GM23338 (cell line): ENCODE measurements around the gene LURAP1L. TPM values are rescaled to one million over a fixed set of nuclear protein-coding genes. Genes with fewer than 3 reads are reported as not detected.

Experiments
- ATAC-seq: fragments of 200-7000 bp; cut with Tn5 transposase; 3 replicates; pipeline ENCODE4 v1.9.1; 2020
- DNase-seq: peaks from one replicate; pipeline ENCODE4 v3.0.0-alpha.2; 2015; ENCODE audit warnings: low spot score
- H2AFZ ChIP-seq: fragments of 200-600 bp; sonication (generic); 2 replicates; pipeline ENCODE4 v1.8.0; 2016; ENCODE audit warnings: antibody characterized with exemption, mild to moderate bottlenecking, moderate library complexity
- H3F3A ChIP-seq: fragments of 200-600 bp; sonication (generic); replicated peaks from 2 replicates; pipeline ENCODE4 v1.8.0; 2017; ENCODE audit warnings: antibody characterized with exemption, mixed run types, low read depth
- H3K27ac ChIP-seq: fragments of 200-600 bp; sonication (generic); 2 replicates; pipeline ENCODE4 v1.6.1; 2016; ENCODE audit warnings: low read depth
- H3K27me3 ChIP-seq: fragments of 200-600 bp; sonication (generic); 2 replicates; pipeline ENCODE4 v1.8.0; 2016; ENCODE audit warnings: mild to moderate bottlenecking, mixed run types, moderate library complexity; ENCODE audit not compliant: insufficient read depth
- H3K36me3 ChIP-seq: fragments of 200-600 bp; sonication (generic); 2 replicates; pipeline ENCODE4 v1.8.0; 2016; ENCODE audit warnings: mild to moderate bottlenecking; ENCODE audit not compliant: insufficient read depth
- H3K4me1 ChIP-seq: fragments of 200-600 bp; sonication (generic); 2 replicates; pipeline ENCODE4 v1.8.0; 2016; ENCODE audit warnings: mild to moderate bottlenecking, moderate library complexity; ENCODE audit not compliant: insufficient read depth
- H3K4me2 ChIP-seq: fragments of 200-600 bp; sonication (generic); 2 replicates; pipeline ENCODE4 v1.7.1; 2017; ENCODE audit warnings: mixed run types
- H3K4me3 ChIP-seq: fragments of 200-600 bp; sonication (generic); 2 replicates; pipeline ENCODE4 v1.6.1; 2016; ENCODE audit warnings: mixed run types
- H3K79me2 ChIP-seq: fragments of 200-600 bp; sonication (generic); replicated peaks from 2 replicates; pipeline ENCODE4 v1.8.0; 2017; ENCODE audit warnings: mild to moderate bottlenecking; ENCODE audit not compliant: insufficient read depth
- H3K9me2 ChIP-seq: fragments of 200-600 bp; sonication (generic); 2 replicates; pipeline ENCODE4 v1.8.0; 2017; ENCODE audit not compliant: insufficient read depth
- H4K20me1 ChIP-seq: fragments of 200-600 bp; sonication (generic); replicated peaks from 2 replicates; pipeline ENCODE4 v1.8.0; 2017; ENCODE audit warnings: mild to moderate bottlenecking; ENCODE audit not compliant: insufficient read depth
- H3K27ac Mint-ChIP-seq: 2 replicates; pipeline ENCODE4 v1.8.0; 2020; ENCODE audit warnings: inconsistent platforms, mild to moderate bottlenecking, moderate library complexity, mixed read lengths
- H3K27me3 Mint-ChIP-seq: 3 replicates; pipeline ENCODE4 v1.8.0; 2022; ENCODE audit warnings: low read depth, mild to moderate bottlenecking, moderate library complexity, mixed read lengths, inconsistent platforms; ENCODE audit not compliant: insufficient read depth, poor library complexity
- H3K36me3 Mint-ChIP-seq: 3 replicates; pipeline ENCODE4 v1.8.0; 2021; ENCODE audit warnings: low read depth, mild to moderate bottlenecking, inconsistent platforms, moderate library complexity, mixed read lengths
- H3K4me1 Mint-ChIP-seq: 3 replicates; pipeline ENCODE4 v1.8.0; 2020; ENCODE audit warnings: mild to moderate bottlenecking, inconsistent platforms, mixed read lengths
- H3K4me3 Mint-ChIP-seq: 3 replicates; pipeline ENCODE4 v1.8.0; 2021; ENCODE audit warnings: moderate library complexity, mild to moderate bottlenecking, inconsistent platforms, mixed read lengths
- H3K9me3 Mint-ChIP-seq: 3 replicates; pipeline ENCODE4 v1.8.0; 2020; ENCODE audit warnings: moderate library complexity, mild to moderate bottlenecking, inconsistent platforms, mixed read lengths
- CREB1 ChIP-seq: fragments of 250-450 bp; sonication (Bioruptor Pico); IDR thresholded peaks from 2 replicates; pipeline ENCODE4 v1.5.0; 2020; ENCODE audit warnings: low read depth, mild to moderate bottlenecking, moderate library complexity
- ETS1 ChIP-seq: IDR thresholded peaks from 2 replicates; pipeline ENCODE4 v1.6.1; 2016; ENCODE audit warnings: antibody characterized with exemption
- EZH2 ChIP-seq: fragments of 200-600 bp; sonication (generic); IDR thresholded peaks from one replicate; pipeline ENCODE4 v1.8.0; 2017; ENCODE audit warnings: antibody characterized with exemption, mild to moderate bottlenecking, low read depth; ENCODE audit not compliant: unreplicated experiment
- EZH2phosphoT487 ChIP-seq: fragments of 200-600 bp; sonication (generic); IDR thresholded peaks from one replicate; pipeline ENCODE4 v1.8.1; 2018; ENCODE audit warnings: antibody characterized with exemption; ENCODE audit not compliant: unreplicated experiment
- JUNB ChIP-seq: IDR thresholded peaks from one replicate; pipeline ENCODE4 v1.6.1; 2016; ENCODE audit warnings: antibody characterized with exemption; ENCODE audit not compliant: unreplicated experiment
- NANOG ChIP-seq: IDR thresholded peaks from 2 replicates; pipeline ENCODE4 v1.6.1; 2016; ENCODE audit warnings: antibody characterized with exemption, borderline replicate concordance
- POLR2AphosphoS5 ChIP-seq: IDR thresholded peaks from 2 replicates; pipeline ENCODE4 v1.6.1; 2016; ENCODE audit warnings: antibody characterized with exemption, low read depth
- STAT1 ChIP-seq: IDR thresholded peaks from one replicate; pipeline ENCODE4 v1.6.1; 2016; ENCODE audit warnings: antibody characterized with exemption; ENCODE audit not compliant: unreplicated experiment
- ZNF114 ChIP-seq: fragments of 250-450 bp; sonication (Bioruptor Pico); IDR thresholded peaks from 2 replicates; pipeline ENCODE4 v1.5.0; 2020; ENCODE audit warnings: mild to moderate bottlenecking, moderate library complexity
- ZNF331 ChIP-seq: fragments of 250-450 bp; sonication (Bioruptor Pico); IDR thresholded peaks from 2 replicates; pipeline ENCODE4 v1.5.0; 2020; ENCODE audit warnings: low read depth, mild to moderate bottlenecking, moderate library complexity
- polyA plus RNA-seq: library from polyadenylated mRNA; unstranded; fragments of >200 nt; fragmentation: Nextera tagmentation; extraction: Ambion mirVana; gene quantifications from 2 replicates; pipeline ENCODE4 v1.2.1, GENCODE V29; 2016
- total RNA-seq: library from RNA; depleted of rRNA; stranded (reverse); fragments of >200 nt; shearing (Covaris generic); gene quantifications from 2 replicates; pipeline ENCODE4 v1.2.3, GENCODE V29; 2014
- TF ChIP-seq, protein P1 (sequence below), 2 experiments: fragments of 200-600 bp in 1 of 2; sonication (generic) in 1 of 2; conservative IDR thresholded peaks; 2 replicates each; pipeline versions ENCODE4 v1.5.1 to v1.6.1; 2016 to 2017; ENCODE audit warnings: antibody characterized with exemption in 2 of 2, low read depth in 2 of 2, mild to moderate bottlenecking in 2 of 2, moderate library complexity in 1 of 2
- TF ChIP-seq, protein P2 (sequence below): fragments of 250-450 bp; sonication (Bioruptor Pico); IDR thresholded peaks from 2 replicates; pipeline ENCODE4 v1.5.0; 2020; ENCODE audit warnings: mild to moderate bottlenecking, moderate library complexity
- TF ChIP-seq, protein P3 (sequence below): IDR thresholded peaks from one replicate; pipeline ENCODE4 v1.6.1; 2018; ENCODE audit warnings: antibody characterized with exemption; ENCODE audit not compliant: unreplicated experiment

LURAP1L gene
- total and polyA plus RNA-seq, 2 experiments from 2014 or later = 1.2 to 1.6 TPM

DNA sequence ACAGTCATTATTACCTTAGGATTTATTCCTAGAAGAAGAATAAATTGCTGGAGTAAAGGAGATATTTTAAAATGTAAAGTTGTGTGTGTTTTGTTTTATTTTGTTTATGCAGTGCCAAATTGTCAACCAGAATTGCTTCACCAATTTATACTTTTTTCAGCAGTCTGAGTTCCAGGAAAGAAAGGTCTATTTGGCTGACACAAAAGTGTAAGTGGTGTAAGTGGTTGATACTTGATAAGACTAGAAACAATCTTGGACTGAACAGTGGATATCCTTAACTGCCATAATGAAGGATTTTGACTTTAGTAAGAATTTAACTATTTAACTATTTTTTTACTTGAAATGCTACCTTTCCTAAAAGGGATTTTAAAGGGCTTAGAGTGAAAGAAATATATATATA is 43.9 kb upstream of the LURAP1L start:
- no peaks in the 10 kb centered on the region; the same call in 2 of the 3 replicates for H3K4me1 Mint-ChIP-seq
- Histone ChIP-seq H3K79me2 (no peaks in the 10 kb centered on the region), H4K20me1 (no peaks in the 10 kb centered on the region), H3K4me3 (no peak overlapping the region), H3K27me3 (no peaks in the 10 kb centered on the region), H3K36me3 (no peaks in the 10 kb centered on the region), H3F3A (no peaks in the 10 kb centered on the region), H3K27ac (no peak overlapping the region), H3K4me1 (no peaks in the 10 kb centered on the region), H2AFZ (no peak overlapping the region), H3K4me2 (no peak overlapping the region), H3K9me2 (no peaks in the 10 kb centered on the region; the same call in 1 of the 2 replicates)
- ATAC-seq (no peak), DNase-seq (no peak)
- H3K4me3 Mint-ChIP-seq = no peak overlapping the region
- no peak for TF ChIP-seq NANOG
- TF ChIP-seq, protein P1, sequence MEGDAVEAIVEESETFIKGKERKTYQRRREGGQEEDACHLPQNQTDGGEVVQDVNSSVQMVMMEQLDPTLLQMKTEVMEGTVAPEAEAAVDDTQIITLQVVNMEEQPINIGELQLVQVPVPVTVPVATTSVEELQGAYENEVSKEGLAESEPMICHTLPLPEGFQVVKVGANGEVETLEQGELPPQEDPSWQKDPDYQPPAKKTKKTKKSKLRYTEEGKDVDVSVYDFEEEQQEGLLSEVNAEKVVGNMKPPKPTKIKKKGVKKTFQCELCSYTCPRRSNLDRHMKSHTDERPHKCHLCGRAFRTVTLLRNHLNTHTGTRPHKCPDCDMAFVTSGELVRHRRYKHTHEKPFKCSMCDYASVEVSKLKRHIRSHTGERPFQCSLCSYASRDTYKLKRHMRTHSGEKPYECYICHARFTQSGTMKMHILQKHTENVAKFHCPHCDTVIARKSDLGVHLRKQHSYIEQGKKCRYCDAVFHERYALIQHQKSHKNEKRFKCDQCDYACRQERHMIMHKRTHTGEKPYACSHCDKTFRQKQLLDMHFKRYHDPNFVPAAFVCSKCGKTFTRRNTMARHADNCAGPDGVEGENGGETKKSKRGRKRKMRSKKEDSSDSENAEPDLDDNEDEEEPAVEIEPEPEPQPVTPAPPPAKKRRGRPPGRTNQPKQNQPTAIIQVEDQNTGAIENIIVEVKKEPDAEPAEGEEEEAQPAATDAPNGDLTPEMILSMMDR (conservative IDR thresholded peaks at IDR 0.05; ENCODE audit: low read depth in 2 of 2) = no peak
- TF ChIP-seq EZH2 = no peak
- no peak for TF ChIP-seq CREB1 (CRISPR knock-in tag)
- TF ChIP-seq STAT1 = no peak
- TF ChIP-seq ETS1 = no peak
- TF ChIP-seq POLR2AphosphoS5 = no peak
- no peak for TF ChIP-seq JUNB
- no peak for TF ChIP-seq ZNF114 (CRISPR knock-in tag)
- TF ChIP-seq, protein P2, sequence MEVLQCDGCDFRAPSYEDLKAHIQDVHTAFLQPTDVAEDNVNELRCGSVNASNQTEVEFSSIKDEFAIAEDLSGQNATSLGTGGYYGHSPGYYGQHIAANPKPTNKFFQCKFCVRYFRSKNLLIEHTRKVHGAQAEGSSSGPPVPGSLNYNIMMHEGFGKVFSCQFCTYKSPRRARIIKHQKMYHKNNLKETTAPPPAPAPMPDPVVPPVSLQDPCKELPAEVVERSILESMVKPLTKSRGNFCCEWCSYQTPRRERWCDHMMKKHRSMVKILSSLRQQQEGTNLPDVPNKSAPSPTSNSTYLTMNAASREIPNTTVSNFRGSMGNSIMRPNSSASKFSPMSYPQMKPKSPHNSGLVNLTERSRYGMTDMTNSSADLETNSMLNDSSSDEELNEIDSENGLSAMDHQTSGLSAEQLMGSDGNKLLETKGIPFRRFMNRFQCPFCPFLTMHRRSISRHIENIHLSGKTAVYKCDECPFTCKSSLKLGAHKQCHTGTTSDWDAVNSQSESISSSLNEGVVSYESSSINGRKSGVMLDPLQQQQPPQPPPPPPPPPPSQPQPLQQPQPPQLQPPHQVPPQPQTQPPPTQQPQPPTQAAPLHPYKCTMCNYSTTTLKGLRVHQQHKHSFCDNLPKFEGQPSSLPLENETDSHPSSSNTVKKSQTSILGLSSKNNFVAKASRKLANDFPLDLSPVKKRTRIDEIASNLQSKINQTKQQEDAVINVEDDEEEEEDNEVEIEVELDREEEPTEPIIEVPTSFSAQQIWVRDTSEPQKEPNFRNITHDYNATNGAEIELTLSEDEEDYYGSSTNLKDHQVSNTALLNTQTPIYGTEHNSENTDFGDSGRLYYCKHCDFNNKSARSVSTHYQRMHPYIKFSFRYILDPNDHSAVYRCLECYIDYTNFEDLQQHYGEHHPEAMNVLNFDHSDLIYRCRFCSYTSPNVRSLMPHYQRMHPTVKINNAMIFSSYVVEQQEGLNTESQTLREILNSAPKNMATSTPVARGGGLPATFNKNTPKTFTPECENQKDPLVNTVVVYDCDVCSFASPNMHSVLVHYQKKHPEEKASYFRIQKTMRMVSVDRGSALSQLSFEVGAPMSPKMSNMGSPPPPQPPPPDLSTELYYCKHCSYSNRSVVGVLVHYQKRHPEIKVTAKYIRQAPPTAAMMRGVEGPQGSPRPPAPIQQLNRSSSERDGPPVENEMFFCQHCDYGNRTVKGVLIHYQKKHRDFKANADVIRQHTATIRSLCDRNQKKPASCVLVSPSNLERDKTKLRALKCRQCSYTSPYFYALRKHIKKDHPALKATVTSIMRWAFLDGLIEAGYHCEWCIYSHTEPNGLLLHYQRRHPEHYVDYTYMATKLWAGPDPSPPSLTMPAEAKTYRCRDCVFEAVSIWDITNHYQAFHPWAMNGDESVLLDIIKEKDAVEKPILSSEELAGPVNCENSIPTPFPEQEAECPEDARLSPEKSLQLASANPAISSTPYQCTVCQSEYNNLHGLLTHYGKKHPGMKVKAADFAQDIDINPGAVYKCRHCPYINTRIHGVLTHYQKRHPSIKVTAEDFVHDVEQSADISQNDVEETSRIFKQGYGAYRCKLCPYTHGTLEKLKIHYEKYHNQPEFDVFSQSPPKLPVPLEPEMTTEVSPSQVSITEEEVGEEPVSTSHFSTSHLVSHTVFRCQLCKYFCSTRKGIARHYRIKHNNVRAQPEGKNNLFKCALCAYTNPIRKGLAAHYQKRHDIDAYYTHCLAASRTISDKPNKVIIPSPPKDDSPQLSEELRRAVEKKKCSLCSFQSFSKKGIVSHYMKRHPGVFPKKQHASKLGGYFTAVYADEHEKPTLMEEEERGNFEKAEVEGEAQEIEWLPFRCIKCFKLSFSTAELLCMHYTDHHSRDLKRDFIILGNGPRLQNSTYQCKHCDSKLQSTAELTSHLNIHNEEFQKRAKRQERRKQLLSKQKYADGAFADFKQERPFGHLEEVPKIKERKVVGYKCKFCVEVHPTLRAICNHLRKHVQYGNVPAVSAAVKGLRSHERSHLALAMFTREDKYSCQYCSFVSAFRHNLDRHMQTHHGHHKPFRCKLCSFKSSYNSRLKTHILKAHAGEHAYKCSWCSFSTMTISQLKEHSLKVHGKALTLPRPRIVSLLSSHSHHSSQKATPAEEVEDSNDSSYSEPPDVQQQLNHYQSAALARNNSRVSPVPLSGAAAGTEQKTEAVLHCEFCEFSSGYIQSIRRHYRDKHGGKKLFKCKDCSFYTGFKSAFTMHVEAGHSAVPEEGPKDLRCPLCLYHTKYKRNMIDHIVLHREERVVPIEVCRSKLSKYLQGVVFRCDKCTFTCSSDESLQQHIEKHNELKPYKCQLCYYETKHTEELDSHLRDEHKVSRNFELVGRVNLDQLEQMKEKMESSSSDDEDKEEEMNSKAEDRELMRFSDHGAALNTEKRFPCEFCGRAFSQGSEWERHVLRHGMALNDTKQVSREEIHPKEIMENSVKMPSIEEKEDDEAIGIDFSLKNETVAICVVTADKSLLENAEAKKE = no peak
- TF ChIP-seq EZH2phosphoT487 = no peak
- TF ChIP-seq ZNF331 (CRISPR knock-in tag) = no peak
- TF ChIP-seq, protein P3, sequence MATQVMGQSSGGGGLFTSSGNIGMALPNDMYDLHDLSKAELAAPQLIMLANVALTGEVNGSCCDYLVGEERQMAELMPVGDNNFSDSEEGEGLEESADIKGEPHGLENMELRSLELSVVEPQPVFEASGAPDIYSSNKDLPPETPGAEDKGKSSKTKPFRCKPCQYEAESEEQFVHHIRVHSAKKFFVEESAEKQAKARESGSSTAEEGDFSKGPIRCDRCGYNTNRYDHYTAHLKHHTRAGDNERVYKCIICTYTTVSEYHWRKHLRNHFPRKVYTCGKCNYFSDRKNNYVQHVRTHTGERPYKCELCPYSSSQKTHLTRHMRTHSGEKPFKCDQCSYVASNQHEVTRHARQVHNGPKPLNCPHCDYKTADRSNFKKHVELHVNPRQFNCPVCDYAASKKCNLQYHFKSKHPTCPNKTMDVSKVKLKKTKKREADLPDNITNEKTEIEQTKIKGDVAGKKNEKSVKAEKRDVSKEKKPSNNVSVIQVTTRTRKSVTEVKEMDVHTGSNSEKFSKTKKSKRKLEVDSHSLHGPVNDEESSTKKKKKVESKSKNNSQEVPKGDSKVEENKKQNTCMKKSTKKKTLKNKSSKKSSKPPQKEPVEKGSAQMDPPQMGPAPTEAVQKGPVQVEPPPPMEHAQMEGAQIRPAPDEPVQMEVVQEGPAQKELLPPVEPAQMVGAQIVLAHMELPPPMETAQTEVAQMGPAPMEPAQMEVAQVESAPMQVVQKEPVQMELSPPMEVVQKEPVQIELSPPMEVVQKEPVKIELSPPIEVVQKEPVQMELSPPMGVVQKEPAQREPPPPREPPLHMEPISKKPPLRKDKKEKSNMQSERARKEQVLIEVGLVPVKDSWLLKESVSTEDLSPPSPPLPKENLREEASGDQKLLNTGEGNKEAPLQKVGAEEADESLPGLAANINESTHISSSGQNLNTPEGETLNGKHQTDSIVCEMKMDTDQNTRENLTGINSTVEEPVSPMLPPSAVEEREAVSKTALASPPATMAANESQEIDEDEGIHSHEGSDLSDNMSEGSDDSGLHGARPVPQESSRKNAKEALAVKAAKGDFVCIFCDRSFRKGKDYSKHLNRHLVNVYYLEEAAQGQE = no peak
- H3K36me3 Mint-ChIP-seq = peaks cover 3% of the 10 kb centered on the region; the same call in 1 of the 3 replicates
- no peak overlapping the region; the same call in 1 of the 2 replicates for H3K27ac Mint-ChIP-seq
- peaks cover 9% of the 10 kb centered on the region; the same call in 2 of the 3 replicates for H3K9me3 Mint-ChIP-seq
- no peaks in the 10 kb centered on the region for H3K27me3 Mint-ChIP-seq
